Measurements from ENCODE around the gene CHURC1.
A peak's percentile ranks its signal among the peaks of the same experiment; 100 is the strongest.

The CHURC1 gene

GRCh38 chr14:64974563-64974962, 60.3 kb downstream of the CHURC1 start:
- DNase-seq (ENCODE audit: low spot score) = no peak
- H3K27me3 ChIP-seq (ENCODE audit: control insufficient read depth in 3 of 3, insufficient read depth in 3 of 3, low read depth in 1 of 3, low read length in 3 of 3) = peaks cover 0 to 8% (median 0%) of the 10 kb centered on the region in 3 experiments
- no peak overlapping the region for H3K14ac ChIP-seq (ENCODE audit: low read length)
- H3K27ac ChIP-seq (replicated peaks; ENCODE audit: low read length) = no peak overlapping the region
- H4K91ac ChIP-seq (ENCODE audit: low read depth, low read length, poor library complexity) = no peak overlapping the region
- H2AK5ac ChIP-seq (ENCODE audit: low read depth, low read length) = no peak overlapping the region
- H4K8ac ChIP-seq (ENCODE audit: low read depth, low read length) = no peak overlapping the region
- H3K79me1 ChIP-seq (ENCODE audit: low read depth, low read length) = no peaks in the 10 kb centered on the region
- no peak overlapping the region for H3K4me2 ChIP-seq (ENCODE audit: insufficient read depth, low read length, poor library complexity, severe bottlenecking)
- H2BK12ac ChIP-seq (ENCODE audit: low read length) = no peak overlapping the region
- H3K9ac ChIP-seq (ENCODE audit: low read depth, low read length, poor library complexity) = no peak overlapping the region
- no CpG with 5 or more reads among the region's 8 CpGs for WGBS, 2 donors (ENCODE audit: extremely low coverage in 2 of 2, insufficient read length in 2 of 2, insufficient replicate concordance in 1 of 2)
- no peak overlapping the region for H3K4me3 ChIP-seq (ENCODE audit: low read length in 2 of 2)
- H2BK5ac ChIP-seq (ENCODE audit: low read length) = no peak overlapping the region
- H3K36me3 ChIP-seq (replicated peaks in 1 of 2; ENCODE audit: control insufficient read depth in 2 of 2, insufficient read depth in 2 of 2, low read length in 2 of 2) = no peaks in the 10 kb centered on the region
- H3K4ac ChIP-seq (ENCODE audit: low read length) = no peak overlapping the region
- no peak overlapping the region for H2BK15ac ChIP-seq (ENCODE audit: low read length)
- H3K23ac ChIP-seq (ENCODE audit: low read depth, low read length, poor library complexity) = no peak overlapping the region
- H3K4me1 ChIP-seq (ENCODE audit: control insufficient read depth in 2 of 2, insufficient read depth in 1 of 2, low read depth in 1 of 2, low read length in 2 of 2) = peaks cover 2 to 14% of the 10 kb centered on the region in 2 donors
- peaks cover 0 to 1% of the 10 kb centered on the region in 2 donors for H3K9me3 ChIP-seq (replicated peaks in 1 of 2; ENCODE audit: control insufficient read depth in 2 of 2, insufficient read depth in 1 of 2, low read depth in 1 of 2, low read length in 2 of 2)
- H3K18ac ChIP-seq (ENCODE audit: low read length) = peak overlapping the region; percentile 13
- H2BK120ac ChIP-seq (ENCODE audit: low read depth, low read length) = no peak overlapping the region
- H2AFZ ChIP-seq (ENCODE audit: low read length) = no peak overlapping the region

- Histone ChIP-seq H2BK12ac (ENCODE audit: low read length) (no peak overlapping the region), H3K4me1 (ENCODE audit: control insufficient read depth in 2 of 2, insufficient read depth in 1 of 2, low read depth in 1 of 2, low read length in 2 of 2) (peaks cover 0 to 9% of the 10 kb centered on the region in 2 donors), H4K91ac (ENCODE audit: low read depth, low read length, poor library complexity) (no peak overlapping the region), H3K4me3 (ENCODE audit: low read length in 2 of 2) (no peak overlapping the region), H3K79me1 (ENCODE audit: low read depth, low read length) (no peaks in the 10 kb centered on the region), H3K9ac (ENCODE audit: low read depth, low read length, poor library complexity) (no peak overlapping the region), H3K14ac (ENCODE audit: low read length) (no peak overlapping the region), H2BK120ac (ENCODE audit: low read depth, low read length) (no peak overlapping the region), H2BK15ac (ENCODE audit: low read length) (no peak overlapping the region), H2AFZ (ENCODE audit: low read length) (no peak overlapping the region), H2AK5ac (ENCODE audit: low read depth, low read length) (no peak overlapping the region), H3K27me3 (ENCODE audit: control insufficient read depth in 3 of 3, insufficient read depth in 3 of 3, low read depth in 1 of 3, low read length in 3 of 3) (peaks cover 0 to 2% (median 0%) of the 10 kb centered on the region in 3 experiments), H2BK5ac (ENCODE audit: low read length) (no peak overlapping the region), H3K4me2 (ENCODE audit: insufficient read depth, low read length, poor library complexity, severe bottlenecking) (no peak overlapping the region), H3K36me3 (replicated peaks in 1 of 2; ENCODE audit: control insufficient read depth in 2 of 2, insufficient read depth in 2 of 2, low read length in 2 of 2) (no peaks in the 10 kb centered on the region), H3K4ac (ENCODE audit: low read length) (no peak overlapping the region), H4K8ac (ENCODE audit: low read depth, low read length) (no peak overlapping the region), H3K18ac (ENCODE audit: low read length) (peak overlapping the region; percentile 29), H3K9me3 (replicated peaks in 1 of 2; ENCODE audit: control insufficient read depth in 2 of 2, insufficient read depth in 1 of 2, low read depth in 1 of 2, low read length in 2 of 2) (no peaks in the 10 kb centered on the region), H3K23ac (ENCODE audit: low read depth, low read length, poor library complexity) (no peak overlapping the region), H3K27ac (replicated peaks; ENCODE audit: low read length) (no peak overlapping the region)
- DNase-seq (ENCODE audit: low spot score) = no peak
- no CpG with 5 or more reads among the region's 5 CpGs for WGBS, 2 donors (ENCODE audit: extremely low coverage in 2 of 2, insufficient read length in 2 of 2, insufficient replicate concordance in 1 of 2)
Measured at GRCh38 chr14:64979336-64980074, 65.2 kb downstream of the CHURC1 start.

GRCh38 chr14:64983439-64984310, 69.4 kb downstream of the CHURC1 start:
- Histone ChIP-seq H3K27me3 (ENCODE audit: control insufficient read depth in 3 of 3, insufficient read depth in 3 of 3, low read depth in 1 of 3, low read length in 3 of 3) (peaks cover 0 to 5% (median 0%) of the 10 kb centered on the region in 3 experiments), H2AK5ac (ENCODE audit: low read depth, low read length) (no peak overlapping the region), H2BK15ac (ENCODE audit: low read length) (no peak overlapping the region), H3K79me1 (ENCODE audit: low read depth, low read length) (peaks cover 3% of the 10 kb centered on the region), H2BK5ac (ENCODE audit: low read length) (no peak overlapping the region), H3K23ac (ENCODE audit: low read depth, low read length, poor library complexity) (no peak overlapping the region), H3K27ac (replicated peaks; ENCODE audit: low read length) (no peak overlapping the region), H3K18ac (ENCODE audit: low read length) (no peak overlapping the region), H4K91ac (ENCODE audit: low read depth, low read length, poor library complexity) (no peak overlapping the region), H2AFZ (ENCODE audit: low read length) (peak overlapping the region; percentile 68), H3K36me3 (replicated peaks in 1 of 2; ENCODE audit: control insufficient read depth in 2 of 2, insufficient read depth in 2 of 2, low read length in 2 of 2) (no peaks in the 10 kb centered on the region), H4K8ac (ENCODE audit: low read depth, low read length) (no peak overlapping the region), H3K4me3 (ENCODE audit: low read length in 2 of 2) (no peak overlapping the region), H2BK120ac (ENCODE audit: low read depth, low read length) (no peak overlapping the region), H2BK12ac (ENCODE audit: low read length) (no peak overlapping the region), H3K9ac (ENCODE audit: low read depth, low read length, poor library complexity) (no peak overlapping the region), H3K4ac (ENCODE audit: low read length) (no peak overlapping the region), H3K4me1 (ENCODE audit: control insufficient read depth in 2 of 2, insufficient read depth in 1 of 2, low read depth in 1 of 2, low read length in 2 of 2) (peaks cover 0 to 6% of the 10 kb centered on the region in 2 donors), H3K4me2 (ENCODE audit: insufficient read depth, low read length, poor library complexity, severe bottlenecking) (no peak overlapping the region), H3K9me3 (replicated peaks in 1 of 2; ENCODE audit: control insufficient read depth in 2 of 2, insufficient read depth in 1 of 2, low read depth in 1 of 2, low read length in 2 of 2) (no peaks in the 10 kb centered on the region), H3K14ac (ENCODE audit: low read length) (no peak overlapping the region)
- no CpG with 5 or more reads among the region's 15 CpGs for WGBS, 2 donors (ENCODE audit: extremely low coverage in 2 of 2, insufficient read length in 2 of 2, insufficient replicate concordance in 1 of 2)
- DNase-seq (ENCODE audit: low spot score) = no peak
